ENCODE results near the gene FYN. TPM values are rescaled to one million over a fixed set of nuclear protein-coding genes. Genes with fewer than 3 reads are reported as not detected.
A peak's percentile ranks its signal among the peaks of the same experiment; 100 is the strongest.

The FYN gene
- total RNA-seq, 1 experiment from 2014 or later = 18.5 TPM

- TF ChIP-seq MAX (IDR thresholded peaks at IDR 0.05) = no peak
- TF ChIP-seq CBX3 (IDR thresholded peaks at IDR 0.05; ENCODE audit: low read depth) = no peak
- TF ChIP-seq POLR2AphosphoS5 (IDR thresholded peaks at IDR 0.05; ENCODE audit: low read depth, low read length) = no peak
- TF ChIP-seq JUND (IDR thresholded peaks at IDR 0.05) = no peak
- TF ChIP-seq CTCF (IDR thresholded peaks at IDR 0.05 in 2 of 3, conservative IDR thresholded peaks at IDR 0.05 in 1 of 3; ENCODE audit: borderline replicate concordance in 1 of 3, insufficient read depth in 1 of 3, low read depth in 2 of 3, low read length in 2 of 3) = no peak
- TF ChIP-seq SRF (IDR thresholded peaks at IDR 0.05; ENCODE audit: low read depth) = no peak
- TF ChIP-seq EZH2 (IDR thresholded peaks at IDR 0.05) = no peak
- RAD21 ChIA-PET (ENCODE audit: low non-redundant PET in 1 of 2, low total read pairs in 2 of 2, uncharacterized antibody in 2 of 2, unreplicated experiment in 2 of 2) = no interaction called here
- no peaks in the 10 kb centered on the region for H3K9me2 ChIP-seq (ENCODE audit: insufficient read depth)
- no peaks in the 10 kb centered on the region for H3K36me3 ChIP-seq (ENCODE audit: control insufficient read depth in 1 of 2, insufficient read depth in 2 of 2, low read length in 2 of 2)
- ATAC-seq = no peak
- CTCF ChIA-PET = no interaction called here
- H3K4me2 ChIP-seq (ENCODE audit: low read length) = no peak overlapping the region
- no peaks in the 10 kb centered on the region for H3K9me3 ChIP-seq (ENCODE audit: control insufficient read depth in 1 of 2, insufficient read depth in 1 of 2, low read depth in 1 of 2, low read length in 2 of 2)
- H3K4me3 ChIP-seq (replicated peaks in 1 of 2; ENCODE audit: low read depth in 1 of 2, low read length in 2 of 2) = no peak overlapping the region
- H2AFZ ChIP-seq (ENCODE audit: low read depth, low read length, poor library complexity, severe bottlenecking) = no peak overlapping the region
- no peaks in the 10 kb centered on the region for H3K79me2 ChIP-seq (ENCODE audit: insufficient read depth, low read length)
- intact Hi-C loops (cut with micrococcal nuclease) = no loop called here
- H3K27ac ChIP-seq (ENCODE audit: low read depth, low read length) = no peak overlapping the region
- no peaks in the 10 kb centered on the region for H3K27me3 ChIP-seq (ENCODE audit: insufficient read depth, low read length)
- DNase-seq (ENCODE audit: low read depth, low spot score) = no peak
- POLR2A ChIA-PET = no interaction called here
- no peaks in the 10 kb centered on the region for H4K20me1 ChIP-seq (ENCODE audit: insufficient read depth)
- BruUV-seq (replicated peaks) = no TSS peak
- H3K4me1 ChIP-seq (ENCODE audit: control insufficient read depth in 1 of 2, insufficient read depth in 2 of 2, low read length in 2 of 2) = no peaks in the 10 kb centered on the region
- no peak overlapping the region for H3K9ac ChIP-seq (ENCODE audit: low read length)
Observed at GRCh38 chr6:111779031-111779430, 94.2 kb downstream of the FYN start.

GRCh38 chr6:111777357-111777756 lies 95.9 kb downstream of the FYN start:
- CTCF ChIA-PET = no interaction called here

More at GRCh38 chr6:111777357-111777756, 95.9 kb downstream of the FYN start:
- Histone ChIP-seq H4K20me1 (ENCODE audit: insufficient read depth) (no peaks in the 10 kb centered on the region), H3K9me2 (ENCODE audit: insufficient read depth) (no peaks in the 10 kb centered on the region), H3K9ac (ENCODE audit: low read length) (no peak overlapping the region), H3K27ac (ENCODE audit: low read depth, low read length) (no peak overlapping the region), H3K79me2 (ENCODE audit: insufficient read depth, low read length) (no peaks in the 10 kb centered on the region), H2AFZ (ENCODE audit: low read depth, low read length, poor library complexity, severe bottlenecking) (no peak overlapping the region), H3K4me3 (replicated peaks in 1 of 2; ENCODE audit: low read depth in 1 of 2, low read length in 2 of 2) (no peak overlapping the region), H3K36me3 (ENCODE audit: control insufficient read depth in 1 of 2, insufficient read depth in 2 of 2, low read length in 2 of 2) (no peaks in the 10 kb centered on the region), H3K4me1 (ENCODE audit: control insufficient read depth in 1 of 2, insufficient read depth in 2 of 2, low read length in 2 of 2) (no peaks in the 10 kb centered on the region), H3K27me3 (ENCODE audit: insufficient read depth, low read length) (no peaks in the 10 kb centered on the region), H3K4me2 (ENCODE audit: low read length) (no peak overlapping the region), H3K9me3 (ENCODE audit: control insufficient read depth in 1 of 2, insufficient read depth in 1 of 2, low read depth in 1 of 2, low read length in 2 of 2) (no peaks in the 10 kb centered on the region)
- POLR2A ChIA-PET = no interaction called here
- RAD21 ChIA-PET (ENCODE audit: low non-redundant PET in 1 of 2, low total read pairs in 2 of 2, uncharacterized antibody in 2 of 2, unreplicated experiment in 2 of 2) = no interaction called here
- DNase-seq (ENCODE audit: low read depth, low spot score) (no peak), ATAC-seq (peak; percentile 74)
- intact Hi-C loops (cut with micrococcal nuclease) = no loop called here
- TF ChIP-seq MAX (IDR thresholded peaks at IDR 0.05) (0 out of 2 replicates have a peak, but pooled peaks have one; percentile 7), YY1 (IDR thresholded peaks at IDR 0.05; ENCODE audit: extremely low read depth, insufficient replicate concordance, low read depth, low read length) (peak; percentile 58), CTCF (IDR thresholded peaks at IDR 0.05 in 2 of 3, conservative IDR thresholded peaks at IDR 0.05 in 1 of 3; ENCODE audit: borderline replicate concordance in 1 of 3, insufficient read depth in 1 of 3, low read depth in 2 of 3, low read length in 2 of 3) (peak; percentile 13 to 19 (median 16); a peak in 1 of 6 replicates), RAD21 (IDR thresholded peaks at IDR 0.05; ENCODE audit: low read depth) (peak; percentile 36; the same call in 1 of the 2 replicates), ZBTB33 (IDR thresholded peaks at IDR 0.05; ENCODE audit: extremely low read depth, insufficient replicate concordance, low read length) (no peak)
- BruUV-seq (replicated peaks) = no TSS peak
